ENCODE results near the gene UBE2E2.

- TF ChIP-seq TAF1 (IDR thresholded peaks at IDR 0.05; ENCODE audit: borderline replicate concordance, low read depth, low read length) (no peak), POLR2A (IDR thresholded peaks at IDR 0.05; ENCODE audit: low read depth, low read length) (no peak), POLR2AphosphoS5 (IDR thresholded peaks at IDR 0.05; ENCODE audit: low read depth, low read length) (no peak)
Measured at GRCh38 chr3:23615068-23615467, 411.9 kb downstream of the UBE2E2 start.
